Stomach (tissue), 9 donors: ENCODE measurements around the gene SIK3. TPM values are rescaled to one million over a fixed set of nuclear protein-coding genes. Genes with fewer than 3 reads are reported as not detected.

Experiments
- DNase-seq, 2 donors: peaks; one replicate each; pipeline versions ENCODE4 v3.0.0 to v3.0.0-alpha.2; 2013 to 2019
- H3K27ac ChIP-seq, 5 donors: fragments of 200-600 bp in 4 of 5; sonication (generic) in 4 of 5; one replicate each; pipeline ENCODE4 v1.5.1; 2013 to 2019; ENCODE audit warnings: mild to moderate bottlenecking in 1 of 5, moderate library complexity in 1 of 5
- H3K27me3 ChIP-seq, 3 donors: fragments of 200-600 bp; sonication (generic); one replicate each; pipeline ENCODE4 v1.5.1; 2017 to 2019; ENCODE audit warnings: mixed run types in 1 of 3
- H3K36me3 ChIP-seq, 4 donors: fragments of 200-600 bp; sonication (generic); 1 replicate in 3 of 4; 2 replicates in 1 of 4; pipeline ENCODE4 v1.5.1; 2016 to 2019
- H3K4me1 ChIP-seq, 4 donors: fragments of 200-600 bp; sonication (generic); one replicate each; pipeline ENCODE4 v1.5.1; 2016 to 2019
- H3K4me3 ChIP-seq, 4 donors: fragments of 200-600 bp; sonication (generic) in 3 of 4; one replicate each; pipeline ENCODE4 v1.5.1; 2016 to 2019; ENCODE audit warnings: mild to moderate bottlenecking in 1 of 4
- H3K9me3 ChIP-seq, 4 donors: fragments of 200-600 bp; sonication (generic); one replicate each; pipeline ENCODE4 v1.5.1; 2016 to 2019
- EP300 ChIP-seq: sonication (generic); formaldehyde crosslinking; IDR thresholded peaks from one replicate; pipeline ENCODE4 v1.6.1; 2017; ENCODE audit warnings: antibody characterized with exemption
- POLR2A ChIP-seq, 4 donors: fragments of 450-650 bp; IDR thresholded peaks; one replicate each; pipeline ENCODE4 v1.6.1; 2016; ENCODE audit warnings: antibody characterized with exemption in 4 of 4, control low read depth in 2 of 4, mild to moderate bottlenecking in 1 of 4, moderate library complexity in 1 of 4
- POLR2AphosphoS5 ChIP-seq, 3 donors: sonication (generic); formaldehyde crosslinking; IDR thresholded peaks; one replicate each; pipeline ENCODE4 v1.6.1; 2016; ENCODE audit warnings: antibody characterized with exemption in 3 of 3
- WGBS, 5 donors: extraction: QIAGEN DNeasy Blood & Tissue Kit in 3 of 5; methylation state at CpG; one replicate each; pipeline versions ENCODE4 v1.1.5 to v1.1.7; 2013 to 2018; 5-methylcytosine and 5-hydroxymethylcytosine counted together
- intact Hi-C: fragments of 100-400 bp; cut with DNase I; formaldehyde crosslinking; loops from one replicate; pipeline ENCODE4 v1.15.1; 2023; ENCODE audit warnings: low total_unique reads
- polyA plus RNA-seq, 3 donors: library from polyadenylated mRNA; stranded (reverse); fragments of 200-250 nt; gene quantifications; one replicate each; pipeline ENCODE4 v1.2.3, GENCODE V29; 2013
- total RNA-seq, 5 donors: library from RNA; depleted of rRNA; stranded (reverse); fragments of >200 nt; gene quantifications; one replicate each; pipeline versions ENCODE4 v1.1.0 to v1.2.3, GENCODE V29; 2014 to 2016
- TF ChIP-seq, protein P1 (sequence below), 7 experiments: fragments of 450-650 bp in 4 of 7; fragments of 200-600 bp in 3 of 7; sonication (generic) in 3 of 7; IDR thresholded peaks; one replicate each; pipeline ENCODE4 v1.5.1; 2016 to 2019; ENCODE audit warnings: antibody characterized with exemption in 7 of 7, control low read depth in 2 of 7, mild to moderate bottlenecking in 1 of 7
- donor health status: healthy with polysubstance abuse.
- donor health status: Bipolar disorder and iron deficiency.
- donor health status: healthy.

Gene SIK3
- total and polyA plus RNA-seq, 8 donors: 6.5 to 97.8 (median 23.7) TPM

DNA sequence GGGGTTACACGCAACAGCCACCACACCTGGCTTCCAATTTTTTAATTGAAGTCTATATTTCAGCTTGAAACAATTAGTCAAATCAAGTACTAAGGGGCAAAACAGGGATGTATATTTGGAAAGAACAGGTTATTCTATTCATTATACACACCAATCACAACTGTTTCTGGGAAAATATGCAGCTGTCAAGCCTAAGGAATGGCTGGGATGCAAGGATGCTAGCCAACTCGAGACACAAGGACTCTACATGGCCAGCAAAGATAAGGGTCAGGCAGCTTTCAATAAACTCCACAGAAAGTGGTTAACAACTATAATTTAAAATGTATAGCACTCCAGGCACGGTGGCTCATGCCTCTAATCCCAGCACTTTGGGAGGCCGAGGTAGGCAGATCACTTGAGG is 134.0 kb downstream of the SIK3 start:
- H3K27me3 ChIP-seq: no peaks in the 10 kb centered on the region
- no peak overlapping the region for H3K27ac ChIP-seq
- H3K4me3 ChIP-seq: no peak overlapping the region
- intact Hi-C loops: no loop called here
- H3K9me3 ChIP-seq: no peaks in the 10 kb centered on the region
- no peaks in the 10 kb centered on the region for H3K36me3 ChIP-seq
- no peak for DNase-seq
- H3K4me1 ChIP-seq: peaks cover 14 to 37% (median 21%) of the 10 kb centered on the region in 4 donors
- 75 to 98% (median 91%) methylated on average over 4 of the region's 4 CpGs for WGBS, 5 donors
- TF ChIP-seq POLR2AphosphoS5 (IDR thresholded peaks at IDR 0.05): no peak
- TF ChIP-seq EP300: no peak
- TF ChIP-seq, protein P1, sequence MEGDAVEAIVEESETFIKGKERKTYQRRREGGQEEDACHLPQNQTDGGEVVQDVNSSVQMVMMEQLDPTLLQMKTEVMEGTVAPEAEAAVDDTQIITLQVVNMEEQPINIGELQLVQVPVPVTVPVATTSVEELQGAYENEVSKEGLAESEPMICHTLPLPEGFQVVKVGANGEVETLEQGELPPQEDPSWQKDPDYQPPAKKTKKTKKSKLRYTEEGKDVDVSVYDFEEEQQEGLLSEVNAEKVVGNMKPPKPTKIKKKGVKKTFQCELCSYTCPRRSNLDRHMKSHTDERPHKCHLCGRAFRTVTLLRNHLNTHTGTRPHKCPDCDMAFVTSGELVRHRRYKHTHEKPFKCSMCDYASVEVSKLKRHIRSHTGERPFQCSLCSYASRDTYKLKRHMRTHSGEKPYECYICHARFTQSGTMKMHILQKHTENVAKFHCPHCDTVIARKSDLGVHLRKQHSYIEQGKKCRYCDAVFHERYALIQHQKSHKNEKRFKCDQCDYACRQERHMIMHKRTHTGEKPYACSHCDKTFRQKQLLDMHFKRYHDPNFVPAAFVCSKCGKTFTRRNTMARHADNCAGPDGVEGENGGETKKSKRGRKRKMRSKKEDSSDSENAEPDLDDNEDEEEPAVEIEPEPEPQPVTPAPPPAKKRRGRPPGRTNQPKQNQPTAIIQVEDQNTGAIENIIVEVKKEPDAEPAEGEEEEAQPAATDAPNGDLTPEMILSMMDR (IDR thresholded peaks at IDR 0.05): no peak
- TF ChIP-seq POLR2A (IDR thresholded peaks at IDR 0.05): no peak

GRCh38 chr11:116963813-116964212 is 134.4 kb downstream of the SIK3 start:
- Histone ChIP-seq H3K36me3 (no peaks in the 10 kb centered on the region), H3K27me3 (no peaks in the 10 kb centered on the region), H3K4me3 (no peak overlapping the region), H3K4me1 (peaks cover 14 to 42% (median 21%) of the 10 kb centered on the region in 4 donors), H3K27ac (no peak overlapping the region), H3K9me3 (no peaks in the 10 kb centered on the region)
- DNase-seq: no peak
- TF ChIP-seq POLR2A (IDR thresholded peaks at IDR 0.05) (no peak), POLR2AphosphoS5 (IDR thresholded peaks at IDR 0.05) (no peak), EP300 (no peak)
- TF ChIP-seq, protein P1 (IDR thresholded peaks at IDR 0.05): no peak
- intact Hi-C loops: no loop called here
- 63 to 86% (median 77%) methylated on average over 4 of the region's 4 CpGs for WGBS, 5 donors

DNA sequence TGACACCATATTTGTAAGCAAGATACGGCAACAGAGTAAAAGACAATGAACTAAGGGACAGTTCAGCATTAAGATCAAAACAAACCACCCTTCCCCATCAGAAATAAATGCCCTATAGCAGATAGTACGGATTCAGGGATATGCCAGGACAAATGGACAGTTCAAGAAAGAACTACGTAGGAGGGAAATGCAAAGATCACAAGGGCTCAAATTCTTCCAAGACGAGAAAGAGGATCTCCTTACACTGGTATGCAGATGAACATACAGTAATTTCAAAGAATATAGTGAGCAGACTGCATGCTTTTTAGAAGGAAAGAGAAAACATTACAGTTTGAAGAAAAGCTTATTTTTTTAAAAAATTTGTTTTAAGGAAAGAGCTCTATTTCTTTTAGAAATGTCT is 136.1 kb downstream of the SIK3 start:
- no peaks in the 10 kb centered on the region for H3K36me3 ChIP-seq
- 83 to 92% (median 89%) methylated on average over 4 of the region's 4 CpGs for WGBS, 5 donors
- no peak overlapping the region for H3K27ac ChIP-seq
- H3K9me3 ChIP-seq: no peaks in the 10 kb centered on the region
- DNase-seq: no peak
- no peaks in the 10 kb centered on the region for H3K27me3 ChIP-seq
- intact Hi-C loops: no loop called here
- peaks cover 18 to 54% (median 27%) of the 10 kb centered on the region in 4 donors for H3K4me1 ChIP-seq
- TF ChIP-seq, protein P1 (IDR thresholded peaks at IDR 0.05): no peak
- TF ChIP-seq POLR2A (IDR thresholded peaks at IDR 0.05) (no peak), POLR2AphosphoS5 (IDR thresholded peaks at IDR 0.05) (no peak), EP300 (no peak)
- no peak overlapping the region for H3K4me3 ChIP-seq

DNA sequence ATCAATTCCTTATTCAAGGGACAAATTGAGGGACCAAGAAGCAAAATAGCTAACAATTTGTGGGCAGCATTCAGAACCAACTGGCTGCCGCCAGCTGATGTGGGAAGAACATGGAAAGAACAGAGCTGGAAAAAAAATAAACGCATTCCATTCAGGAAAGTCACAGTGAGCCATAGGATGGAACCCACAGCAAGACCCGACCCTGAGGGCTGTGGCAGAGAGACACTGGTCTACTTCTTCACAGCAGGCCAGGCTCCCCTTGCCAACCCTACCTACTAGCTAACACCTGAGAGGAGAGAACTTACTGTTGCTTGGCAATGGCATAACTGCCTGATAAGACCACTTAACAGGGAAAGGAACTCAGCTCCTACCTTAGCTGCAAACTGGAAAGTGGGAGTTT is 137.3 kb downstream of the SIK3 start:
- Histone ChIP-seq H3K4me1 (peaks cover 18 to 54% (median 28%) of the 10 kb centered on the region in 4 donors), H3K36me3 (peaks cover 0 to 4% (median 3%) of the 10 kb centered on the region in 4 donors), H3K27me3 (no peaks in the 10 kb centered on the region), H3K27ac (peak overlapping the region in 1 of 5 donors; percentile 4), H3K4me3 (no peak overlapping the region), H3K9me3 (no peaks in the 10 kb centered on the region)
- DNase-seq: peak in 1 of 2 donors; percentile 54
- WGBS, 5 donors: 40 to 58% (median 48%) methylated on average over 3 of the region's 3 CpGs
- TF ChIP-seq POLR2A (IDR thresholded peaks at IDR 0.05) (no peak), EP300 (no peak)
- TF ChIP-seq, protein P1 (IDR thresholded peaks at IDR 0.05): no peak
- intact Hi-C loops: no loop called here
